GM19438 (cell line): ENCODE data around the gene EIF2D.

Source experiments
- ATAC-seq: cut with Tn5 transposase; IDR thresholded peaks from one replicate; pipeline ENCODE4 v1.9.1; 2021; ENCODE audit warnings: low read depth; ENCODE audit not compliant: unreplicated experiment

Gene EIF2D

DNA sequence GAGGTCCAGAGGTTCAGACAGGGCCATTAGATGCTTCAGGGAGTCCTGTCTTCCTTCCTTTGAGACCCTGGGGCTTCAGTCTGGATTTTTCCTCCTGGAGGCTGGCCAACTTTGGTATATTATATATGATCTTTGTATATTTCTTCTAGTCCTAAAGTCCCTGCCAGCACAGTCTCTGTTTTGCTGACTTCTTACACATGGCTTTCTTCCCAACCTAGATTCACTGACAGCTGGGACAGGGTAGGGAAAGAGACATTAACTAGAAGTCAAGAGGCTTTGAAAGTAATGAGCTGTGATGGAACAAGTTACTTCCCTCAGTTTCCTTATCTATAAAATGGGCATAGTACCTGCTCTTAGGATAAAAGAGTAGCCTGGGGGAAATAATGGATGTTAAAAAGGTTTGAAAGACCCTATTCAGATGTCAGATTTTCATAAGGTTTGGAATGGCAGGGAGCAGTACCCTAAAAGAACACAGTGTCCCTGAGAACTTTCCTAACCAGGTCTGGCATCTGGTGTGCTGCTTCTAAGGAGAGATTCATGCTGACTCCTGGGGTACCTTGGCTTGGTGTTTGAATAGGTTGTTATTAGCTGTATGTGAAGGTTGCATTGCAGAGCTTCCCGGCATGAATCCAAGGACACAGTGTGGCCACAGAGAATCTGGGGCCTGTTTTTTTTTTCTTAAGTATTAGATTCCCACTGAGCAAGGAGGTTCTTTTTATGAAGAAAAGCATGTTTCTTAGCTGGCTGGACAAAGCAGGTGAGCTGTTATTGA lies 57.4 kb downstream of the EIF2D start:
- ATAC-seq: no peak

DNA sequence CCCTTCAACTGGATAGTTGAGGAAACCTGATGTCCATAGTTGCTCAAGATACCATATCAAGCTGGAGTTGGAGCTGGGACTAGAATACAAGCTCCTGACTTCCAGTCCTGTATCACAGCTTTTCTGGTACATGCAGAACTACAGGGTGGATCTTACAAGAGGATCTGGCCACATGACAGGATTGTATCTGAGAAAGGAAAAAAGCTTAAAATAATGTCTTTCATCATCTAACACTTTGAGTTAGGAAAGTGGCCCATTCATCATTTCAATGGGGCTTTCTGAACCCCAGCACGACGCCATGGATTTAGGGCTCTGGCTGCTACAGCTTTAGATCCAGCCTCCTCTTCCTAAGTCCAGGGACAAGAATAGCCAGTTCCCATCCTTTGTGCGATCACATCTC lies 58.1 kb downstream of the EIF2D start:
- ATAC-seq: no peak

DNA sequence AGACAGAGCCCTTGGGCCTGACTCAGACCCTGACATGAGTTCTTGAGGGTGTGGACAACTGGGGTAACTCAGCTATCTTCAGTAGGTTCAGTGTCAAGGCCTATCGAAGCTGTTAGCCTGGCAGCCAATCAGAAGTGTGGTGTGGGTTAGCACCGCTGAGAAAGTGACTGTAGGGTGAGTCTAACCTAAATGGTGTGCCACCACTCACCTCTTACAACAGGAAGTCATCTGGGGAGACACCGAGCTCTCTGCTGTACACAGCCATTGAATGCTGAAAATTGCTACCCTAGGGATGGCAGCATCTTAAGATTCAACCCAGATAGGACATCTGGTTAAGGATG lies 60.3 kb downstream of the EIF2D start:
- ATAC-seq: no peak

DNA sequence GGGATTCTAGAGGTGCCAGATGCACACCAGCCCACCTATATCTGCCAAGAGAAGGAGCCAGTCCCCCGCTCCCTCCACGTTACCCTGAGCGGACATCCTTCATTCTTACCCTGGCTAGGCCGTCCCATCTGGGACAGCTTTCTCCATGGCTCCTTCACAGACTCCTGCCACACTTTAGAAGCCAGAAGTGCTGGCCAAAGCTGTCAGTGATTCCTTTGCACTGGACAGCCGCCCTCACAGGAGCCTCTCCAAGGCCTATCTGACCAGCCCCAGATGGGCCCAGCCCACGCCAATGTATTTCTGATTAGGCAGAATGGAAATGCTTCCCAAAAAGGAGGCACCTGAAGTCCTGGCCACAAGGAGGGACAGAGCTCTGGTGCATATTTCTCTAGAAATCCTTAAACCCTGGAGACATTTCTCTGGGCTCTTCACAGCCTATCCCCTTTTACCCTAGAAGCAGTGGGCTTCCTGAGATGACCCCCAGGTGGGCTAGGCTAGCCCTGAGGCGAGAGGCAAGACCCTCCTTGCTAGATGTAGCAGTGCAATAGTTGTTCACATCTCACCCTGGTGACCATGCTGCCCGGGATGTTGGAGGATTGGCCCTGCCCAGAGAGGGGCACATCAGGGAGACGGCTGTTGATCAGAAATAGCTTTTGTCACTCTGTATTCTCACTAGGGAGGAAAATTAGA lies 60.8 kb downstream of the EIF2D start:
- ATAC-seq: no peak

DNA sequence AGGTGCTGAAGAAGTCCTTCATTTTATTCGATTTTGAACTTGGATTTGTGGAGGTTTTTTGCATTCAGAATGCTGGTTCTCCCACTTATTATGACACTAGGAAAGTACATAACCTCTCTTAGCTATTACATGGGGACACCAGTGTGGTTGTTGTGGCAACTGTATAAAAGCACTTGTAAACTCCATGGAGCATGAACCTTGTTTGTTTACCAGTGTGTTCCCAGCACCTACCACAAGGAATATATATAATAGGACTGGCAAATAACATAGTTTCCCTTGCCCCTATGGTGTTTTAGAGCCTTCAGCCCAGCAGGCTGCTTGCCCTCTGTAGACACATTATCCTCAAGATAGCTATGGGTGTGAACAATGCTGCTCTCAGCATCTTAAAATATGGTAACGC lies 61.8 kb downstream of the EIF2D start:
- ATAC-seq: no peak

DNA sequence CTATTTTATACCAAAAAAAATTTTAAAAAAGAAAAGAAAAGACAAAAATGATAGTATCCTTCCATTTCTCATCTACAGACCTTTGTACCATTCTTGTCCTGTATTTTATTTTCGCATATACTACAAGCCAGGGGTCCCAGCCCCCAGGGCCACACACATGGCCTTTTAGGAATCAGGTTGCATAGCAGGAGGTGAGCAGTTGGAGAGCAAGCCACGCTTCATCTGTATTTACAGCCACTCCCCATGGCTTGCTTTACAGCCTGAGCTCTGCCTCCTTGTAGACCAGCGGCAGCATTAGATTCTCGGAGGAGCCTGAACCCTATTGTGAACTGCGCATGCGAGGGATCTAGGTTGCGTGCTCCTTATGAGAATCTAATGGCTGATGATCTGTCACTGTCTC lies 65.2 kb downstream of the EIF2D start:
- ATAC-seq: no peak

DNA sequence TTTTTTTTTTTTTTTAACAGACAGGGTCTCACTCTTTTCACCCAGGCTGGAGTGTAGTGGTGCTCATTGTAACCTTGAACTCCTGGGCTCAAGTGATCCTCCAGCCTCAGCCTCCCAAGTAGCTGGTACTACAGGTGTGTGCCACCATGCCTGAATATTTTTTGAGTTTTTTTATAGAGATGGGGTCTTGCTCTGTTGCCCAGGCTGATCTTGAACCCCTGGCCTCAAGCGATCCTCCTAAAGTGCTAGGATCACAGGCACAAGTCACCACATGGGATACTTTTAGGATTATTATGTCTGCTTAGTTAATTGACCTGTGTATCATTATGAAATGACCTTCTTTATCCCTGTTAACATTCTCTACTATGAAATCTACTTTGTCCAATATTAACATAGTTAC lies 66.9 kb downstream of the EIF2D start:
- no peak for ATAC-seq

DNA sequence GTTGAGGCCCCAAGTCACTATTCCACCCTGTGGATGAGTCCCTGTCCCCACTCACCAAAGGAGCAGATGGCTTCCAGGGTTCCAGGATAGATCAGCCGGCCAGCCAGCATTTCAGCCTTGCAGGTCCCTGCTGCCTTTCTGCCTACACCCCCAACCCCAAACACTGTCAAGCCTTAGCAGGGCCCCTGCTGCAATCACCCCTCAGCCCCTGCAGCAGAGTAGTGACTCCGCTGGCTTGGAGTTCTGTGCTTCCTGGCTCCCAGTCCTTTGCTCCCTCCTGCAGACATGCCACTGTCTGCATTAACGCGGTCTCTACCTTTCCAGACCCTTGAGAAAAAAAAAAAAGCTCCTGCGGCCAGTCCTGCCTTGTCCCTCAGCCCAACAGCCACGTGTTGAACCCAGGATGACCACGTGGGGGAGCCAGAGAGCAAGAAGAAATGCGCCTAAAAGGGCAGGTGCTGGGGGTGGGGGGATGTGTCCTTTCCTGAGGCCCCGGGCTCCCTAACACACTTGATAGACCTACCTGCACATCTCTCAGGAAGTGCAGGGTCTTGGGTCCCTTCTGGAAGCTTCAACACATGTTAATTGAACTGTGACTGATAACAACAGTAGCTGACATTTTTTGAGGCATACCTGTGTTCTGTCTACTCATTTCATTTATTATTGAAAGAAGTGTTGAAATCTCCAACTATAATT lies 67.6 kb downstream of the EIF2D start:
- ATAC-seq: peak; percentile 90
